Coronary artery (tissue), 2 donors: ENCODE data around the gene KCNS1.
A peak's percentile ranks its signal among the peaks of the same experiment; 100 is the strongest.
"Not testable (repeated sequence)": the region's sequence is repeated elsewhere in the genome, so short reads cannot be mapped to it uniquely, and the experiment has no call there.

ENCODE experiments used
- DNase-seq: peaks from one replicate; pipeline ENCODE4 v3.0.0-alpha.2; 2017; ENCODE audit warnings: low spot score
- H3K27ac ChIP-seq, 2 donors: fragments of 200-600 bp; sonication (generic); one replicate each; pipeline ENCODE4 v1.5.1; 2016 to 2019
- H3K4me3 ChIP-seq: fragments of 200-600 bp; sonication (generic); 2 replicates; pipeline ENCODE4 v1.5.1; 2016; ENCODE audit warnings: mild to moderate bottlenecking, moderate library complexity
- TF ChIP-seq, protein P1 (sequence below): fragments of 200-600 bp; sonication (generic); IDR thresholded peaks from one replicate; pipeline ENCODE4 v1.5.1; 2019; ENCODE audit warnings: antibody characterized with exemption

Gene KCNS1, protein sequence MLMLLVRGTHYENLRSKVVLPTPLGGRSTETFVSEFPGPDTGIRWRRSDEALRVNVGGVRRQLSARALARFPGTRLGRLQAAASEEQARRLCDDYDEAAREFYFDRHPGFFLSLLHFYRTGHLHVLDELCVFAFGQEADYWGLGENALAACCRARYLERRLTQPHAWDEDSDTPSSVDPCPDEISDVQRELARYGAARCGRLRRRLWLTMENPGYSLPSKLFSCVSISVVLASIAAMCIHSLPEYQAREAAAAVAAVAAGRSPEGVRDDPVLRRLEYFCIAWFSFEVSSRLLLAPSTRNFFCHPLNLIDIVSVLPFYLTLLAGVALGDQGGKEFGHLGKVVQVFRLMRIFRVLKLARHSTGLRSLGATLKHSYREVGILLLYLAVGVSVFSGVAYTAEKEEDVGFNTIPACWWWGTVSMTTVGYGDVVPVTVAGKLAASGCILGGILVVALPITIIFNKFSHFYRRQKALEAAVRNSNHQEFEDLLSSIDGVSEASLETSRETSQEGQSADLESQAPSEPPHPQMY

DNA sequence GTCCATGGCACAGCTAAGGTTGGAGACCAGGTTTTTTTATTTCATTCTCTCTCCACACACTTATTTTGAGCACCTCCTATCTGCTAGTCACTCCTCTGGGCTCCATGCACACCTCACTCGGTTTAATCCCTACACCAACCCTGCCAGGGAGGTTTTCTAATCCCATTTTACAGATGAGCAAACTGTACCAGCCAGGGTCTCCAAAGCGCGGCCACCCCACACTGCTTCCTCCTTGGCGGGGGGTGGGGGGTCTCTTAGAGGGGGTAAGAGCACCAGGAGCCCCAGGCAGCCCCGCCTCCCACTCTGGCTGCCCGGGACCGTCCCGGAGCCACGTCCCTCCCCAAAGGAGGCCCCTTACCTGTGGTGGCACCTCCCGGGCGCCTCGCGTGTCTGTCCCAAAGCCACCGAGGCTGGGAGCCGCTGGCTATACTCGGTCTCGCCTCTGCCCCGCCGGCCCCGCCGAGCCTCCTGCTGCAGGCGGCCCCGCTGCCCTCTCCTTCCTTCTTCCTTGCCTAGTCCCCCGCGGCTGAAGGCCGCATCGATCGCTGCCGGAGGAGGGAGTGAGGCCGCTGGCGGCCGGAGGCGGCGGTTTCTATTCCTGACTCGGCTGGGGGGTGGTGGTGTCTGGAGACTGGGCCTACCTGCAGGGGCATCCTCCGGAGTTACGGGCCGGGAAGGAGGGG is at the start of gene KCNS1:
Gene KCNS1, minus strand, starts transcription at position 565 of the 683 bp plus-strand sequence. CDS start 1,891 bp downstream, outside the sequence.
- Histone ChIP-seq H3K4me3 (peak within 1 kb of the TSS; percentile 47), H3K27ac (no peak within 1 kb of the TSS)
- DNase-seq, result no peak
- TF ChIP-seq, protein P1, sequence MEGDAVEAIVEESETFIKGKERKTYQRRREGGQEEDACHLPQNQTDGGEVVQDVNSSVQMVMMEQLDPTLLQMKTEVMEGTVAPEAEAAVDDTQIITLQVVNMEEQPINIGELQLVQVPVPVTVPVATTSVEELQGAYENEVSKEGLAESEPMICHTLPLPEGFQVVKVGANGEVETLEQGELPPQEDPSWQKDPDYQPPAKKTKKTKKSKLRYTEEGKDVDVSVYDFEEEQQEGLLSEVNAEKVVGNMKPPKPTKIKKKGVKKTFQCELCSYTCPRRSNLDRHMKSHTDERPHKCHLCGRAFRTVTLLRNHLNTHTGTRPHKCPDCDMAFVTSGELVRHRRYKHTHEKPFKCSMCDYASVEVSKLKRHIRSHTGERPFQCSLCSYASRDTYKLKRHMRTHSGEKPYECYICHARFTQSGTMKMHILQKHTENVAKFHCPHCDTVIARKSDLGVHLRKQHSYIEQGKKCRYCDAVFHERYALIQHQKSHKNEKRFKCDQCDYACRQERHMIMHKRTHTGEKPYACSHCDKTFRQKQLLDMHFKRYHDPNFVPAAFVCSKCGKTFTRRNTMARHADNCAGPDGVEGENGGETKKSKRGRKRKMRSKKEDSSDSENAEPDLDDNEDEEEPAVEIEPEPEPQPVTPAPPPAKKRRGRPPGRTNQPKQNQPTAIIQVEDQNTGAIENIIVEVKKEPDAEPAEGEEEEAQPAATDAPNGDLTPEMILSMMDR, result no peak

DNA sequence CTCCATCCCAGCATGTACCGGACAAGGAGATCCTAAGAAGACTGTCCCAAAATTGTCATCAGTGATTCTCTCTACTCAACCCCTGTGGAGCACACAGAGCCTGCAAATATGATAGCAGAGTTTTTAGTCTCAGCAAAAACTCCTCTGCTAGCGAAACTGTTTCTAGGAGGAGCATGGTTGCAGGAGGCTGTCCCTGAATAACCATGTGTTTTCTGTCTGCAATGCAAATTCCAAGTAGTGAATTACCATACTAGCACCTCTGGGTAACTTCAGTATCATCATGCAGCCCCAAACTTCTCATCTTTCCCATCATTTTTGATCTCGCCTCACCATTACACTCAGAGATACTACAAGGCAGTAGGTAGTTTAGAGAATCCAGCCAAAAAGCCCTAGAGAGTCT is 48.1 kb upstream of the KCNS1 start:
- no peak overlapping the region for H3K27ac ChIP-seq
- no peak overlapping the region for H3K4me3 ChIP-seq
- TF ChIP-seq, protein P1, result no peak
- no peak for DNase-seq

DNA sequence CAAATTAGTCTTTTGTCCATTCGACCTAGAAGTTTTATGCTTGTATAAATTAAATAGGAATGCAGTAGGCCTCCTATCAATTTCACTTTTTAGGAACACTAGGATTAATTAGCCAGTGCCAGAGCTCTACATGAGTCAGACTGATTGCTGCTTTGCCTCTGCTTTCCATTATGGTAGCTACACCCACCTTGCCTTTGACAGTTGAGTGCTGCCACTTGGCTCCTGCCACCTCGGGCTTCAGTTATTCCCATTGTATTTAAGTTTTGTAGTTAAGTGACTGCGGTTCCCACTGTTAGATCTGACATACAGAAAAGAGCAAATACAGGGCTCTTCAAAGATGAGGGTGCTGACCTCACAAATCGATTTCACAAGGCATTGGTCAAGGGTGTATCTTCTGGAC is 39.9 kb upstream of the KCNS1 start:
- Histone ChIP-seq H3K27ac (no peak overlapping the region), H3K4me3 (no peak overlapping the region)
- no peak for DNase-seq
- TF ChIP-seq, protein P1, result no peak

DNA sequence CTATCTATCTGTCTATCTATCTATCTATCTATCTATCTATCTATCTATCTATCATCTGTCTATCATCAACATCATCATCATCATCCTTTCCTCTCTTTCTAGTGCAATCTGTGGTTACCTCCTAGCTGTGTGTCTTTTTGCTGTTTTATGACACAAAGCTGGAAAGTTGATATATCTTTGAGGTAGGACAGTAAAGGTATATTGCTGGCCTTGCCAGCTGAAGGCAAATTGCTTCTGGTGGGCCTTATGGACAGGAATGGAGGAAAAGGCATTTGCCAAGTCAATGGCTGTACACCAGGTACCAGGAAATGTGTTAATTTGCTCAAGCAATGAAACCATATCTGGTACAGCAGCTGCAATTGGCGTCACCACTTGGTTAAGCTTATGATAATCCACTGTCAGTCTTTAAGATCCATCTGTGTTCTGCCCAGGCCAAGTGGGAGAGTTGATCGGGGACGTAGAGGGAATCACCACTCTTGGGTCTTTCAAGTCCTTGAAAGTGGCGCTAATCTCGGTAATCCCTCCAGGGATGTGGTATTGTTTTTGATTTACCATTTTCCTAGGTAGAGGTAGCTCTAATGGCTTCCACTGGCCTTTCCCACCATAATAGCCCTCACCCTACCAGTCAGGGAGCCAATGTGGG is 38.9 kb upstream of the KCNS1 start:
- not testable (repeated sequence) for DNase-seq, H3K27ac ChIP-seq, H3K4me3 ChIP-seq

DNA sequence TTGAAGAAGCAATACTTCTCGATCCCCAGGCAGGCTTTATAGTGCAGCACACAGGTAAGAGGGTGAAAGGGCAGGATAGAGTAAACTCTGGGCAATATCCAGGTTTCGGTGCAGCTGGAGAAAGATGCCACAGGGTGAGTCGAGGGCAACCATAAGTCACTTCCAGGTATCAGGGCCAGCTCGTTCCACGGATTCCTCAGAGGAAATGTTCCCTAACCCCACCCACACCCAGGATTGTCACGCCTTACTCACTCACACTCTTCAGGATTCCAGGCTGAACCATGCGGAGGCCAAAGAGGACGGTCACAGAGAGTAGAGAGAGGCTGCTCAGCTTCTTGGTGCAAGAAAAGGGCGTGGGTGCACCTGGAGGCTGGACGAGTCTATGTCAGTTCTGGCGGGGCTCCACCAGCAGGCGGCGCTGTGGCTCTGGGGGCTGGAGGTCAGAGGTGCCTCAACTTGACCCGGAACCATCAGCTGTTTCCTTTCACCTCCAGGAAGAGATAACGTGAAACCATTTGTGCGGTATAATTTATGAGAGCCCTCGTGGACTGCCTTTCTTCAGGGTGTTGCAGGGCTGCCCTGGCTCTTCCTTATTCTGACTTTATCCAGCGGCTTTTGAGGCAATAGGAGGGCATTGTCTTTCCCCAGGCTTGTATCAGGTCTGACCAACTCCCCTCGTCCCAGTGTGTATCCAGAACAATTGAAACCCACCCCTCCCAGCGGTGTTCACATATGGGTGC is 37.8 kb upstream of the KCNS1 start:
- TF ChIP-seq, protein P1, result no peak
- no peak for DNase-seq
- Histone ChIP-seq H3K27ac (no peak overlapping the region), H3K4me3 (no peak overlapping the region)

DNA sequence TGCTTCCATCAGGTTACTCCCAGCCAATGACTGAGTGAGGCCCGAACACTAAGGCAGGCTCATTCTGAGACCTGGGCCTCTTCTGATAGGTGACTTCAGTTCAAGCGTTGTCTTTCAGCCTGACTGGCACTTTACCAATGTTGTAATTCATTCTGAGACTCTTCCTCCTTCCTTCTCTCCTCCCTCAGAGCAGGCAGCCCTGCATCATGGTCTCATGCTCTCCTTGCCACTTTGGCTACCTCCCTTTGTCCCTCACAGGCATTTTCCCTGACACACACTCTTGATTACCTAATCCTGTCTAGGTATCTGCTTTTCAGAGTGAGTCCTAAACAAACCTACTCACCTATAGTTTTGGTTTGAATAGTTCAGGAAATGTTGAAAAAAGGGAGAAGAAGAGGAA is 36.0 kb upstream of the KCNS1 start:
- no peak overlapping the region for H3K4me3 ChIP-seq
- TF ChIP-seq, protein P1, result no peak
- DNase-seq, result no peak
- no peak overlapping the region for H3K27ac ChIP-seq

DNA sequence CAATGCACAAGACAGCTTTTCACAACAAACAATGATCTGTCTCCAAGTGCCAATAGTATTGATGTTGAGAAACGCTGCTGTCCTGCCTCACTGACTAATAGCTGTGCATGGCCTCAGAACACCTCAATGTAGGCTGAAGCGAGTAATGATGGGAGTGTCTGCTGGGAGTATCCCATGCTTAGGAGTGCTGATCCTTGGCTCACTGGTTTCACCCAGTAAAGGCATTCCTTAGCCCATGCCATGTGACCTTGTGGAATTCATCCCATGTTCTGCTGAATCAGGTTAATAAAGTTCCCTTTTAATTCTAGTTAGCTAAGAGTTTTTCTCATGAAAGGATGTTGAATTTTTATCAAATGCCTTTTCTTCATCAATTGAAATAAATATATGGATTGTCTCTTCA is 27.2 kb upstream of the KCNS1 start:
- Histone ChIP-seq H3K27ac (no peak overlapping the region), H3K4me3 (no peak overlapping the region)
- TF ChIP-seq, protein P1, result no peak
- DNase-seq, result no peak
